H54 (cell line): ENCODE data around the gene AMACR.
A peak's percentile ranks its signal among the peaks of the same experiment; 100 is the strongest.
"Not testable (repeated sequence)": the region's sequence is repeated elsewhere in the genome, so short reads cannot be mapped to it uniquely, and the experiment has no call there.

Experiments
- DNase-seq: peaks from one replicate; pipeline ENCODE4 v3.0.0; 2011; ENCODE audit warnings: low spot score, mixed read lengths; ENCODE audit not compliant: insufficient read length
- FAIRE-seq: peaks from 3 replicates; lab custom pipeline; 2011; peaks lifted over from hg19 to GRCh38; lab: Jason Lieb, UNC
- POLR2A ChIP-seq: IDR thresholded peaks from 2 replicates; pipeline ENCODE4 v1.6.1; 2011; ENCODE audit warnings: low read depth, mild to moderate bottlenecking, low read length

The AMACR gene

GRCh38 chr5:34028349-34028748, 20.5 kb upstream of the AMACR start:
- no peak for TF ChIP-seq POLR2A
- no peak for FAIRE-seq
- DNase-seq, result no peak

- DNase-seq (no peak), FAIRE-seq (no peak)
- TF ChIP-seq POLR2A, result no peak
Measured at GRCh38 chr5:34026089-34026761, 18.4 kb upstream of the AMACR start.

- no peak for TF ChIP-seq POLR2A
- DNase-seq, result no peak
- peak; percentile 78 for FAIRE-seq
Measured at GRCh38 chr5:34022121-34022705, 14.4 kb upstream of the AMACR start.

GRCh38 chr5:34021334-34021733, 13.5 kb upstream of the AMACR start:
- DNase-seq, result no peak
- TF ChIP-seq POLR2A, result no peak
- peak; percentile 33 for FAIRE-seq

GRCh38 chr5:34020726-34021125, 12.9 kb upstream of the AMACR start:
- DNase-seq, result no peak
- no peak for FAIRE-seq
- no peak for TF ChIP-seq POLR2A

- no peak for FAIRE-seq
Measured at GRCh38 chr5:34017254-34017653, 9.4 kb upstream of the AMACR start.

GRCh38 chr5:34016750-34017149, 8.9 kb upstream of the AMACR start:
- TF ChIP-seq POLR2A, result no peak
- FAIRE-seq (no peak), DNase-seq (no peak)

More at GRCh38 chr5:34017254-34017653, 9.4 kb upstream of the AMACR start:
- TF ChIP-seq POLR2A, result no peak
- no peak for DNase-seq

GRCh38 chr5:34016222-34016621, 8.4 kb upstream of the AMACR start:
- TF ChIP-seq POLR2A, result no peak
- no peak for DNase-seq
- no peak for FAIRE-seq

GRCh38 chr5:34015120-34015822, 7.4 kb upstream of the AMACR start:
- no peak for TF ChIP-seq POLR2A
- DNase-seq (no peak), FAIRE-seq (no peak)

- no peak for TF ChIP-seq POLR2A
- no peak for DNase-seq
Measured at GRCh38 chr5:34014626-34015025, 6.8 kb upstream of the AMACR start.

GRCh38 chr5:34013547-34013946, 5.7 kb upstream of the AMACR start:
- DNase-seq, result no peak
- FAIRE-seq, result no peak
- no peak for TF ChIP-seq POLR2A

More at GRCh38 chr5:34014626-34015025, 6.8 kb upstream of the AMACR start:
- FAIRE-seq, result no peak

- TF ChIP-seq POLR2A, result no peak
Measured at GRCh38 chr5:34012791-34013190, 4.9 kb upstream of the AMACR start.

GRCh38 chr5:34011536-34011935, 3.7 kb upstream of the AMACR start:
- DNase-seq (no peak), FAIRE-seq (no peak)
- no peak for TF ChIP-seq POLR2A

More at GRCh38 chr5:34012791-34013190, 4.9 kb upstream of the AMACR start:
- FAIRE-seq (no peak), DNase-seq (no peak)

GRCh38 chr5:34010146-34010545, 2.3 kb upstream of the AMACR start:
- DNase-seq, FAIRE-seq: not testable (repeated sequence)
